A673 (cell line): Measurements from ENCODE around the gene WDR38.

ENCODE experiments used
- EZH2 ChIP-seq: fragments of 200-600 bp; sonication (generic); IDR thresholded peaks from 2 replicates; pipeline ENCODE4 v1.6.1; 2017; ENCODE audit warnings: borderline replicate concordance, low read depth, mild to moderate bottlenecking, mixed read lengths, antibody characterized with exemption, low read length; ENCODE audit not compliant: poor library complexity, severe bottlenecking
- TF ChIP-seq, protein P1 (sequence below): fragments of 300-800, 200-600 bp; sonication (generic); conservative IDR thresholded peaks from 2 replicates; pipeline ENCODE4 v1.5.1; 2017; ENCODE audit warnings: low read depth, mild to moderate bottlenecking, antibody characterized with exemption, low read length, moderate library complexity, mixed read lengths

DNA sequence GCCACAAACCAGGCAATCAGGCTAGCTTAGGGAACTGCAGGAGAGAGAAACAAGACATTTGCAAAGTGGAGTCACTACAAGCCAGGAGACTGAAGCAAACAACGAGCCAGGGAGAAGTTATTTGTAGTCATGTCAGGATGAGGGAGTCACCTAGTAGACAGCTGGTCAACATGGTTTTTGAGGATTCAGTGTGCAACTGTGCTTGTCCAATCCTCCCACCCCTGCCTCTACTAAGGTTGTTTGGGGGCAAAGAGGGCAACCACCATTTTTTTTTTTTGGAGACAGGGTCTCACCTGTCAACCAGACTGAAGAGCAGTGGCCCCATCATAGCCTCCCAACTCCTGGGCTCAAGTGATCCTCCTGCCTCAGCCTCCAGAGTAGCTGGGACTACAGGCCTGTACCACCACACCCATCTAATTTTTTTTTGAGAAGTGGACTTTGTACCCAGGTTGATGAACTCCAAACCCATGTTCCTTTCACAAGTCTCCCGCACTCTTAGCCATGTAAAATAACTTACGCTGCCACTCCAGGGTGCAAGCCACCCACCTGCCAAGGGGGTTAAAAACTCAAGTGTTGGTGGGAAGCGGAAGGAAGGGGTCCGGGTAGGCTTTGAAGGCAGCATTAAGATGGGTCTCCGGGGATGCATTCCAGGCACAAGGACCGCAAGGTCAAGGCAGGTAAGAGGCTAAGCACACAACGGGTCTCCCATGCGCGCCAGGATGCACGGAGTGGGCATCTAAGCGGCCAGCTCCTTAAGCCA lies 7.5 kb downstream of the WDR38 start:
- TF ChIP-seq EZH2, result no peak
- TF ChIP-seq, protein P1, sequence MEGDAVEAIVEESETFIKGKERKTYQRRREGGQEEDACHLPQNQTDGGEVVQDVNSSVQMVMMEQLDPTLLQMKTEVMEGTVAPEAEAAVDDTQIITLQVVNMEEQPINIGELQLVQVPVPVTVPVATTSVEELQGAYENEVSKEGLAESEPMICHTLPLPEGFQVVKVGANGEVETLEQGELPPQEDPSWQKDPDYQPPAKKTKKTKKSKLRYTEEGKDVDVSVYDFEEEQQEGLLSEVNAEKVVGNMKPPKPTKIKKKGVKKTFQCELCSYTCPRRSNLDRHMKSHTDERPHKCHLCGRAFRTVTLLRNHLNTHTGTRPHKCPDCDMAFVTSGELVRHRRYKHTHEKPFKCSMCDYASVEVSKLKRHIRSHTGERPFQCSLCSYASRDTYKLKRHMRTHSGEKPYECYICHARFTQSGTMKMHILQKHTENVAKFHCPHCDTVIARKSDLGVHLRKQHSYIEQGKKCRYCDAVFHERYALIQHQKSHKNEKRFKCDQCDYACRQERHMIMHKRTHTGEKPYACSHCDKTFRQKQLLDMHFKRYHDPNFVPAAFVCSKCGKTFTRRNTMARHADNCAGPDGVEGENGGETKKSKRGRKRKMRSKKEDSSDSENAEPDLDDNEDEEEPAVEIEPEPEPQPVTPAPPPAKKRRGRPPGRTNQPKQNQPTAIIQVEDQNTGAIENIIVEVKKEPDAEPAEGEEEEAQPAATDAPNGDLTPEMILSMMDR, result no peak
